Metanephros (tissue), 2 donors: ENCODE measurements around the gene NIF3L1. TPM values are rescaled to one million over a fixed set of nuclear protein-coding genes. Genes with fewer than 3 reads are reported as not detected.

Experiments
- small RNA-seq: library from RNA; depleted of rRNA; stranded (forward); fragments of <200 nt; gene quantifications from one replicate; pipeline ENCODE3, GENCODE V24; 2014; ENCODE audit warnings: low replicate concordance
- total RNA-seq: library from RNA; depleted of rRNA; stranded (reverse); fragments of >200 nt; gene quantifications from one replicate; pipeline ENCODE4 v1.2.3, GENCODE V29; 2014

NIF3L1 gene
- 30.4 TPM for total RNA-seq

GRCh38 chr2:200888704-200889625 is at the start of gene NIF3L1, which contains the start of gene PPIL3:
Gene NIF3L1 (plus strand): TSS chr2:200889371. CDS start chr2:200891944, 2,573 bp downstream.
Gene PPIL3 (minus strand): TSS chr2:200889077. CDS start chr2:200887615, 1,462 bp downstream.

GRCh38 chr2:200864176-200865034 is 24.8 kb upstream of the NIF3L1 start, which contains the start of gene CLK1:
Gene CLK1 (minus strand): TSS chr2:200864658. CDS start chr2:200861862, 2,796 bp downstream.

Small RNA genes within 50 kb of the gene (small RNA-seq; reads per million reads assigned to genes)
- gene RF00019 (not detected), gene RNA5SP115 (not detected), gene RNU6-312P (not detected), gene RNU6-762P (not detected)

Other genes with a start within 250 kb of the NIF3L1 start
- gene BZW1, start 77.5 kb upstream of the NIF3L1 start, total RNA-seq: 229 TPM
- gene CLK1, start 24.7 kb upstream of the NIF3L1 start, total RNA-seq: 209 TPM
- gene PPIL3, start 294 bp upstream of the NIF3L1 start, total RNA-seq: 55.1 TPM
- gene ORC2, start 74.3 kb downstream of the NIF3L1 start, total RNA-seq: 18.7 TPM
- gene HYCC2, start 182.3 kb downstream of the NIF3L1 start, total RNA-seq: 20.3 TPM
- 58.4 TPM for gene NDUFB3, start 182.6 kb downstream of the NIF3L1 start, total RNA-seq
- gene CFLAR, start 226.8 kb downstream of the NIF3L1 start, total RNA-seq: 115 TPM